ENCODE measurements around the gene CDC42EP3. TPM values are rescaled to one million over a fixed set of nuclear protein-coding genes. Genes with fewer than 3 reads are reported as not detected.

Gene CDC42EP3
- total RNA-seq, 2 donors from 2014 or later, result 42.2 to 57.4 TPM

GRCh38 chr2:37670378-37671008, 949 bp downstream of the CDC42EP3 start:
- ATAC-seq (ENCODE audit: insufficient number of reproducible peaks, low FRiP score, low read depth) (no peak), DNase-seq (ENCODE audit: low spot score) (no peak)
- Histone ChIP-seq H3K9me3 (no peaks in the 10 kb centered on the region), H3K4me3 (peak overlapping the region; percentile 97), H3K36me3 (no peaks in the 10 kb centered on the region), H3K4me1 (ENCODE audit: control insufficient read depth in 1 of 2, low read depth in 2 of 2) (peaks cover 33 to 46% of the 10 kb centered on the region in 2 donors), H3K27ac (peak overlapping the region; percentile 89 to 95), H3K27me3 (replicated peaks; ENCODE audit: insufficient read depth) (no peaks in the 10 kb centered on the region)
- TF ChIP-seq, protein P1, sequence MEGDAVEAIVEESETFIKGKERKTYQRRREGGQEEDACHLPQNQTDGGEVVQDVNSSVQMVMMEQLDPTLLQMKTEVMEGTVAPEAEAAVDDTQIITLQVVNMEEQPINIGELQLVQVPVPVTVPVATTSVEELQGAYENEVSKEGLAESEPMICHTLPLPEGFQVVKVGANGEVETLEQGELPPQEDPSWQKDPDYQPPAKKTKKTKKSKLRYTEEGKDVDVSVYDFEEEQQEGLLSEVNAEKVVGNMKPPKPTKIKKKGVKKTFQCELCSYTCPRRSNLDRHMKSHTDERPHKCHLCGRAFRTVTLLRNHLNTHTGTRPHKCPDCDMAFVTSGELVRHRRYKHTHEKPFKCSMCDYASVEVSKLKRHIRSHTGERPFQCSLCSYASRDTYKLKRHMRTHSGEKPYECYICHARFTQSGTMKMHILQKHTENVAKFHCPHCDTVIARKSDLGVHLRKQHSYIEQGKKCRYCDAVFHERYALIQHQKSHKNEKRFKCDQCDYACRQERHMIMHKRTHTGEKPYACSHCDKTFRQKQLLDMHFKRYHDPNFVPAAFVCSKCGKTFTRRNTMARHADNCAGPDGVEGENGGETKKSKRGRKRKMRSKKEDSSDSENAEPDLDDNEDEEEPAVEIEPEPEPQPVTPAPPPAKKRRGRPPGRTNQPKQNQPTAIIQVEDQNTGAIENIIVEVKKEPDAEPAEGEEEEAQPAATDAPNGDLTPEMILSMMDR (IDR thresholded peaks at IDR 0.05), result no peak

DNA sequence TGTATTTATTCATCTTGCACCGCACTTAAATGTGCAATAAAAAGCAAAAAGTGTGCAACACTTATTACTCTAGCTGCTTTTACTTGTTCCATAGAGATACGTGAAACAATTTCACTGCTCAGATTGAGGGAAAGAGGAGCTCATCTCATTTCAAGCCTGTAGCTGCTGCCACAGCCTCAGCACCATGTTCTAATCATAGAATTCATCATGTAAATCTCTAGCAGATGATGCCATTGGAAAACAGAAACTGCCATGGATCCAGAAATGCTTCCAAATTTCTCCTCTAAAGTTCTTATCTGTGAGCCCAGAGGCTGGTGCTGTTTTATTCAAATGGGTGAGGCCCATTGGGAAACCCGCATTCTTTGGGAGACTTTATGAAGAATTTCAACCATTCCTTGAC, 2.0 kb downstream of the CDC42EP3 start:
- Histone ChIP-seq H3K4me3 (peak overlapping the region; percentile 97), H3K36me3 (no peaks in the 10 kb centered on the region), H3K27me3 (replicated peaks; ENCODE audit: insufficient read depth) (no peaks in the 10 kb centered on the region), H3K9me3 (no peaks in the 10 kb centered on the region), H3K4me1 (ENCODE audit: control insufficient read depth in 1 of 2, low read depth in 2 of 2) (peaks cover 43 to 56% of the 10 kb centered on the region in 2 donors), H3K27ac (peak overlapping the region; percentile 89 to 95)
- TF ChIP-seq, protein P1 (IDR thresholded peaks at IDR 0.05), result no peak
- DNase-seq (ENCODE audit: low spot score), result no peak
- no peak for ATAC-seq (ENCODE audit: insufficient number of reproducible peaks, low FRiP score, low read depth)

DNA sequence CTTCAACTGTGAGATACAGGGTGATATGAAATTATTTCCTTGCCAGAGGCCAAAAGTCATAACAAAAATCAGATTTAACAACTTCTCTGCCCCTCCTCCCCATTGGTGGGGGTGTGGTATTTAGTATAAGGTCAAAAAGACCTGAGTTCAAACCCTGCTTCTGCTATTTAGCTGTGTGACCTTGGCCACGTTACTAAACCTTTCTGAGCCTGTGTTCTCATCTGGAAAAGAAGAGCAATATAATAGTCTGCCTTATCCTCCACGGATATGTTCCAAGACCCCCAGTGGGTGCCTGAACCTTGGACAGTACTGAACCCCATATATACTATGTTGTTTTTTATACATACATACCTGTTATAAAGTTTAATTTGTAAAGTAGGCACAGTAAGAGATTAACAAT, 3.7 kb downstream of the CDC42EP3 start:
- Histone ChIP-seq H3K27ac (no peak overlapping the region), H3K4me3 (peak overlapping the region; percentile 97), H3K9me3 (no peaks in the 10 kb centered on the region), H3K36me3 (no peaks in the 10 kb centered on the region), H3K4me1 (ENCODE audit: control insufficient read depth in 1 of 2, low read depth in 2 of 2) (peaks cover 52 to 74% of the 10 kb centered on the region in 2 donors), H3K27me3 (replicated peaks; ENCODE audit: insufficient read depth) (no peaks in the 10 kb centered on the region)
- no peak for ATAC-seq (ENCODE audit: insufficient number of reproducible peaks, low FRiP score, low read depth)
- DNase-seq (ENCODE audit: low spot score), result no peak
- TF ChIP-seq, protein P1 (IDR thresholded peaks at IDR 0.05), result no peak

DNA sequence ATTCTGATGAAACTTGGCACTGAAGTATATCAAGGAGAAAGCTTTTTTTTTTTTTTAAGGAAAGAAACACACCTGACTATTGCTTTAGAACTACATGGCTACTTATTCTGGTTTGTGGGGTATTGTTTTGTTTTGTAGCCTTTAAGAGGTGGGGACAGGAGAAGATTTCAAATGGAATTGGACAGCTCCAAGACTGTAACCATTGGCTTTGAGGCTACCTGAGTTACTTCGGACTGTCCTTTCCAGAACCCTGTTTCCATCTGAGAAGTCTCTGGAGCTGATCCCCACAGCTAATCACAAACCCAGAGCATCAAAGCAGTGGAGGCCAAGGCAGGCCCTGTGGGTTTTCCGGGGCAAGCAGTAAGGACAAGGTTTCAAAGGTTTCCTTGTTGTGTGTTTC, 4.7 kb downstream of the CDC42EP3 start:
- peak overlapping the region in 1 of 2 donors; percentile 63 for H3K27ac ChIP-seq

DNA sequence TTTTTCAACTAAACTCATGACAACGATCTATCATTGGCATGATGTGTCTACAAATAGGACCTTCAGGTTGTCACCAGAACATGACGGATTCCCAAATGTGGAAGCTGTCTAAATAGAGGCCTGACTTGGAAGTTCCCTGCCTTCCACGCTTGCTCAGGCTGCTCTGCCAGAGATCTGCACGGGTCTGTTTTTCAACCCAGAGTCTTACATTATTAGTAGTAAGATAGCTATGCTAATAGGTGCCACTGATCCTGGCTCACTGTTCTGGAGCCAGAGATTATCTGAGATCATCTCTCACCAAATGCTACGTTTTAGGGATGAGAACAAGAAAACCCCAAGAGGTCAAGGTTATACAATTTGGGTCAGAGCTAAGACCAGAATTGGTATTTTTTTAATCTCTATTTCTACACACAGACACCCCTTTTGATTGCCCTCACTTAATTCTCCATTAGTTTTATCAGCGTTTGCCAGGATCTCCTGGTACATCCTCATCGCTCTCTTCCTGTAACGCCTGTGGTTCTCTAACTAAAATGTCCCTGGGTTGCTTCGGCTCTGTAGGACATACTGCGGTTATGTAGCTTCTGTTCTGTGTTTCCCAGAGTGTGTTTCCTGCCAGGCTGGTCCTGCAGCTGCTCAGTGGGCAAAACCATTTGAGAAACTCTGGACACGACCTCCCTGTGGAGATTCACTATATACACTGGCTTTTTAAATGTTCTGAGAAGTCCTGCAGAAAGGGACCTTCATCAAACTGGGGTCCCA, 5.7 kb downstream of the CDC42EP3 start:
- Histone ChIP-seq H3K27me3 (replicated peaks; ENCODE audit: insufficient read depth) (no peaks in the 10 kb centered on the region), H3K27ac (peak overlapping the region; percentile 27 to 63), H3K9me3 (no peaks in the 10 kb centered on the region), H3K4me1 (ENCODE audit: control insufficient read depth in 1 of 2, low read depth in 2 of 2) (peaks cover 63 to 93% of the 10 kb centered on the region in 2 donors), H3K4me3 (peak overlapping the region; percentile 33), H3K36me3 (no peaks in the 10 kb centered on the region)
- TF ChIP-seq, protein P1 (IDR thresholded peaks at IDR 0.05), result no peak
- DNase-seq (ENCODE audit: low spot score) (no peak), ATAC-seq (ENCODE audit: insufficient number of reproducible peaks, low FRiP score, low read depth) (no peak)

More for the DNA sequence above, 4.7 kb downstream of the CDC42EP3 start:
- Histone ChIP-seq H3K4me3 (peak overlapping the region; percentile 97), H3K36me3 (no peaks in the 10 kb centered on the region), H3K4me1 (ENCODE audit: control insufficient read depth in 1 of 2, low read depth in 2 of 2) (peaks cover 58 to 83% of the 10 kb centered on the region in 2 donors), H3K9me3 (no peaks in the 10 kb centered on the region), H3K27me3 (replicated peaks; ENCODE audit: insufficient read depth) (no peaks in the 10 kb centered on the region)
- DNase-seq (ENCODE audit: low spot score) (no peak), ATAC-seq (ENCODE audit: insufficient number of reproducible peaks, low FRiP score, low read depth) (no peak)
- TF ChIP-seq, protein P1 (IDR thresholded peaks at IDR 0.05), result no peak

Measured in thoracic aorta (tissue), 2 donors.